ENCODE results near the gene NENF.

Gene NENF

GRCh38 chr1:212490276-212490675 is 57.6 kb downstream of the NENF start:
- Histone ChIP-seq H2AFZ (ENCODE audit: low read length, unreplicated experiment) (no peak overlapping the region), H3K79me2 (ENCODE audit: control insufficient read depth, insufficient read depth, low read length, unreplicated experiment) (no peaks in the 10 kb centered on the region), H3K4me1 (ENCODE audit: control insufficient read depth, insufficient read depth, low read length, unreplicated experiment) (peaks cover 27% of the 10 kb centered on the region), H3K27ac (ENCODE audit: low read depth, low read length) (no peak overlapping the region), H3K4me3 (ENCODE audit: low read depth, low read length) (no peak overlapping the region), H3K27me3 (ENCODE audit: insufficient read depth, low read length) (no peaks in the 10 kb centered on the region), H3K36me3 (ENCODE audit: insufficient read depth, low read length) (no peaks in the 10 kb centered on the region)

- Histone ChIP-seq H3K27ac (ENCODE audit: low read depth, low read length) (no peak overlapping the region), H3K4me3 (ENCODE audit: low read depth, low read length) (no peak overlapping the region), H3K4me1 (ENCODE audit: control insufficient read depth, insufficient read depth, low read length, unreplicated experiment) (peaks cover 15% of the 10 kb centered on the region), H3K27me3 (ENCODE audit: insufficient read depth, low read length) (peaks cover 5% of the 10 kb centered on the region; the same call in 1 of the 2 replicates), H3K79me2 (ENCODE audit: control insufficient read depth, insufficient read depth, low read length, unreplicated experiment) (no peaks in the 10 kb centered on the region), H2AFZ (ENCODE audit: low read length, unreplicated experiment) (no peak overlapping the region), H3K36me3 (ENCODE audit: insufficient read depth, low read length) (no peaks in the 10 kb centered on the region)
Observed at GRCh38 chr1:212491454-212491853, 58.7 kb downstream of the NENF start.

Data from ACC112 (cell line).